ENCODE data around the gene ARHGAP26.

DNA sequence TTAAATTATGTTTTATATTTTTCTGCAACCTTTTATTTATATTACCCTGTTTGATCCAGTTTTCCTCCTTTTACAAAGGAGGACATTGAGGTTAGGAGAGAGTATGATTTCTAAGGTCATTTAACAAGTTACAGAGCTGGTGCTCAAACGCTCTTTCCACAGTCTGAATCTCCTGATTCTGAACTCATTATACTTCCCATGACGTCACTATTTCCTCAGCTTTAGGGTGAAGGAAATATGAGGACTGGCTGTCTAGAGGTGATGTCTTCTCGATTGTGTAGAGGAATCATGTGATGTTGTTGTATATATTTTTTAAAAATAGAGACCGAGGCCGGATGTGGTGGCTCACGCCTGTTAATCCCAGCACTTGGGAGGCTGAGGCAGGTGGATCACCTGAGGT lies 140.0 kb downstream of the ARHGAP26 start:
- TF ChIP-seq, protein P1, sequence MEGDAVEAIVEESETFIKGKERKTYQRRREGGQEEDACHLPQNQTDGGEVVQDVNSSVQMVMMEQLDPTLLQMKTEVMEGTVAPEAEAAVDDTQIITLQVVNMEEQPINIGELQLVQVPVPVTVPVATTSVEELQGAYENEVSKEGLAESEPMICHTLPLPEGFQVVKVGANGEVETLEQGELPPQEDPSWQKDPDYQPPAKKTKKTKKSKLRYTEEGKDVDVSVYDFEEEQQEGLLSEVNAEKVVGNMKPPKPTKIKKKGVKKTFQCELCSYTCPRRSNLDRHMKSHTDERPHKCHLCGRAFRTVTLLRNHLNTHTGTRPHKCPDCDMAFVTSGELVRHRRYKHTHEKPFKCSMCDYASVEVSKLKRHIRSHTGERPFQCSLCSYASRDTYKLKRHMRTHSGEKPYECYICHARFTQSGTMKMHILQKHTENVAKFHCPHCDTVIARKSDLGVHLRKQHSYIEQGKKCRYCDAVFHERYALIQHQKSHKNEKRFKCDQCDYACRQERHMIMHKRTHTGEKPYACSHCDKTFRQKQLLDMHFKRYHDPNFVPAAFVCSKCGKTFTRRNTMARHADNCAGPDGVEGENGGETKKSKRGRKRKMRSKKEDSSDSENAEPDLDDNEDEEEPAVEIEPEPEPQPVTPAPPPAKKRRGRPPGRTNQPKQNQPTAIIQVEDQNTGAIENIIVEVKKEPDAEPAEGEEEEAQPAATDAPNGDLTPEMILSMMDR (IDR thresholded peaks at IDR 0.05) = no peak
- TF ChIP-seq POLR2A (IDR thresholded peaks at IDR 0.05) = no peak
